HG03060 (cell line): ENCODE measurements around the gene CYFIP1.

ENCODE experiments used
- ATAC-seq: cut with Tn5 transposase; IDR thresholded peaks from one replicate; pipeline ENCODE4 v1.9.1; 2021; ENCODE audit warnings: low read depth, moderate number of reproducible peaks; ENCODE audit not compliant: unreplicated experiment

Gene CYFIP1

DNA sequence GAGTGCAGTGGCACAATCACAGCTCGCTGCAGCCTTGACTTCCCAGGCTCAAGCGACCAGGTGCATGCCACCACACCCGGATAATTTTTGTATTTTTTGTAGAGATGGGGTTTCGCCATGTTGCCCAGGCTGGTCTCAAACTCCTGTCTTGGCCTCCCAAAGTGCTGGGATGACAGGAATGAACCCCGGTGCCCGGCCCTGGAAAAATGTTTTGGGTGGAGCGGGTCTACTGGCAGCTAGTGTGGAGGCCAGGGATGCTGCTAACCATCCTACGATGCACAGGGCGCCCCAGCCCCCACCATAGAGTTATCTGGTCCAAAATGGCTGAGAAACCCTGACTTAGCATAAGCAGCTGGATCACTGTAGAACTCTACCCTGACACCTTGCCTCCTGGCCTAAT lies 106.3 kb downstream of the CYFIP1 start:
- ATAC-seq: no peak

GRCh38 chr15:22872936-22873701 lies 107.0 kb downstream of the CYFIP1 start:
- ATAC-seq: no peak

- no peak for ATAC-seq
Observed at GRCh38 chr15:22871481-22872086, 108.6 kb downstream of the CYFIP1 start.

GRCh38 chr15:22870865-22871264 lies 109.3 kb downstream of the CYFIP1 start:
- no peak for ATAC-seq

DNA sequence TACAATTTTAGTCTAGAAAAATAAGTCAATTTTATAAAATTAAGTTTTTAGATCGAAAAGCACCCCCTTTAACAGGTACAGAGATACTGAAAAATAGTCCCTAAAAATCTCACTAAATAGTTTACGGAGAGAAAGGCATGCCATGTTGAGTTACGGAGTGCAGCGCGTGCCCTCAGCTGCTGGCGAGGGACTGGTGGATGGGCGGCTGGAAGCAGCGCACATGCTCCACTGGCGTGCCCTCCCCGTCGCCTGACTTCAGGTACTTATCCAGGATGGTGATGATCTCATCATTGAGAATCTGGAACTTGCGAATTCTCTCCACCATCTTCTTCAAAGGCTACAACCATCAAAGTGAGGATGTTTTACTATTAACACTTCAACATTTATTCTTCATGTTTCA lies 110.3 kb downstream of the CYFIP1 start:
- no peak for ATAC-seq

DNA sequence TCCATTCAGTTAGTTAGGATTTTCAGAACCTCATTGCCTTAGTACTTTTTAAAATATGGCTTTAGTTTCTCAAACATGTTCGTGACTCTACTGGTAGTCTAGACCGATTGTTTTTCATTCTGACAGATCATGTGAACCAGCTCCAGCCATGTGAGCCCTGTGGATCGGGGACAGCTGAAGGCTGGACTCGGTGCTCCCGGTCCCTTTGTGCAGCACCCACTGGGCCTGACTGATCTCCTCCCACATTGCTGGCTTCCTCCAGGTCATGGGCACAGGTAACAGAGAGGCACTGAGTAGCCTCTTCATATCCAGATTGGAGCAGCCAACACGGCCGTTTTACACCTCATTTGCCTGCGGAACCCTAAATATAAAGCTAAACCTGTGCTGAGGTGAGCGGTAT lies 111.2 kb downstream of the CYFIP1 start:
- no peak for ATAC-seq

GRCh38 chr15:22868495-22868894 lies 111.7 kb downstream of the CYFIP1 start:
- ATAC-seq: no peak

- ATAC-seq: no peak
Observed at GRCh38 chr15:22867886-22868285, 112.3 kb downstream of the CYFIP1 start.

DNA sequence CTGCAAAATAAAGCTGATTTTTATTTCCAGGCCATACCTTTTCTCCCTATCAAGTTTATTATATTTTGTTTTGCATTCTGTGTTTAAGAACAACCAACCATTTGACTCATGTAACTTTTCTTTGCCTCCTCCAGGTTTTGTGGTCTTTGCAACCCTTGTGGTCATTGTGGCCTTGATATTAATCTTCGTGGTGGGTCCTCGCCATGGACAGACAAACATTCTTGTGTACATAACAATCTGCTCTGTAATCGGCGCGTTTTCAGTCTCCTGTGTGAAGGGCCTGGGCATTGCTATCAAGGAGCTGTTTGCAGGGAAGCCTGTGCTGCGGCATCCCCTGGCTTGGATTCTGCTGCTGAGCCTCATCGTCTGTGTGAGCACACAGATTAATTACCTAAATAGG lies 114.1 kb downstream of the CYFIP1 start:
- ATAC-seq: no peak

DNA sequence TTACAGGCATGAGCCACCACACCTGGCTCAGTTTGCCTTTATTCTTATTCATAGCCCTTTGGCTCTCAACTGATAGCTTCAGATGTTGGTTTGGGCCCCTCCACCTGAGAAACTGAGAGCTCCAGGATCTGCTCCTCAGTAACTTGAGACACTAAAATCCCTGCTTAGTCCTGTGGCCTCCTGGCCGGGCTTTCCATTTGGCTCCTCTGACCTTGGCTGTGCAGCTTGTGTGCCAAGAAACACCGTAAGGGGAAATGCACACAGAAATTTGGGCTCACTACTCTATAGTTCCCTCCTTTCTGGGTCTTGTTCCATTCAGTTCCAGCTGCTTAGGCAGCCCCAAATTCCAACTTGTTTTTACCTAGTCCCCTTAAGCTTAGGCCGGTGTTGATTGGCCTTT lies 116.8 kb downstream of the CYFIP1 start:
- ATAC-seq: no peak

DNA sequence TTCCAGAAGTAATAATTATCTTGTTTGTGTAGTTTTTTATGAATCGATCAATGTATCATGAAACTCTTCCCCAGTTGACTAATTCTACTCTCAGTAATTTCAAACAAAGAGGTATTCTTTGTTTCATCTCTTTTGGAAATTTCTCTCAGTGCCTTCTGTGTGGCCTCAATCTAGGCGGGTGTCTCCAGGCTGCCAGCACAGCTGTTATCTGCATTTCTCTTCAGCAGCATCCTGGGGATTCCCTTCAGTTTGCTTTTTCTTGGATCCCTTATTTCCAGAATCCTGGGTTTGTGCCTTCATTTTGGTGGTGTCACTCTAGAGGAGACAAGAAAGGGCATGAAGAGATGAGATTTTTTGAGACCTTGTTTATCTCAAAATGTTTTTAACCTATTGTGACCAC lies 119.0 kb downstream of the CYFIP1 start:
- ATAC-seq: no peak

GRCh38 chr15:22856659-22857058 lies 123.5 kb downstream of the CYFIP1 start:
- no peak for ATAC-seq

- ATAC-seq: no peak
Observed at GRCh38 chr15:22855791-22856190, 124.4 kb downstream of the CYFIP1 start.

DNA sequence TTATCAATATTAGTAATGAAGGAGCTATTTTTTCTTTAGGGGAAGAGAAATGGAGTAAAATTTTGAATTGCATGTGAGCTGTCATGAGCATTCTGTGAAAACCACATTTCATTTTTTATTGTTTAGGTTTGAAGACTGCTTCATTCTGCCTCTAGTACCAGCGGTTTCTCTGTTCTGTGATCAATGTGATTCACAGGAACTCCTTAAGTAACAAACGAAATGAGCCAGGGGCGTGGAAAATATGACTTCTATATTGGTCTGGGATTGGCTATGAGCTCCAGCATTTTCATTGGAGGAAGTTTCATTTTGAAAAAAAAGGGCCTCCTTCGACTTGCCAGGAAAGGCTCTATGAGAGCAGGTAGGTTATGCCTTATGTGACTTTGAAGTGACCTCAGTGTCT lies 128.7 kb downstream of the CYFIP1 start:
- no peak for ATAC-seq

DNA sequence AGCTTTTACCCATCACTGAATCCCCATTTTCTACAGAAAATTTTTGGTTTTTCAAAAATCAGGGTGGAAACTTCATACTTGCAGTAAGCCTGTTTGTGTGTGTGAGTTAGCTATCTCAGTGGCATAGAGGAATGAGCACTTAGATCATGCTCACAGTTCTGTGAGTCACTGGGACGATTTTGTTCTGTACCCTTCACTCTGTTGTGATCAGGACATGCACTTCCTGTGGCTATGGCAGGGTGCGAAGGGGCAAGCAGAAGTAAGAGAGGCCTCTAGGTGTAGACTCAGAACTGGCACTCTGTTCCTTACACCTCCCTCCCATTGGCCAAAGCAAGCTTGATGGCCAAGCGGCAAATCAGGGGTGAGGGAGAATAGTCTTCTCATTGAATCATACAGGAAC lies 130.1 kb downstream of the CYFIP1 start:
- ATAC-seq: no peak

GRCh38 chr15:22846073-22846472 lies 134.1 kb downstream of the CYFIP1 start:
- no peak for ATAC-seq

DNA sequence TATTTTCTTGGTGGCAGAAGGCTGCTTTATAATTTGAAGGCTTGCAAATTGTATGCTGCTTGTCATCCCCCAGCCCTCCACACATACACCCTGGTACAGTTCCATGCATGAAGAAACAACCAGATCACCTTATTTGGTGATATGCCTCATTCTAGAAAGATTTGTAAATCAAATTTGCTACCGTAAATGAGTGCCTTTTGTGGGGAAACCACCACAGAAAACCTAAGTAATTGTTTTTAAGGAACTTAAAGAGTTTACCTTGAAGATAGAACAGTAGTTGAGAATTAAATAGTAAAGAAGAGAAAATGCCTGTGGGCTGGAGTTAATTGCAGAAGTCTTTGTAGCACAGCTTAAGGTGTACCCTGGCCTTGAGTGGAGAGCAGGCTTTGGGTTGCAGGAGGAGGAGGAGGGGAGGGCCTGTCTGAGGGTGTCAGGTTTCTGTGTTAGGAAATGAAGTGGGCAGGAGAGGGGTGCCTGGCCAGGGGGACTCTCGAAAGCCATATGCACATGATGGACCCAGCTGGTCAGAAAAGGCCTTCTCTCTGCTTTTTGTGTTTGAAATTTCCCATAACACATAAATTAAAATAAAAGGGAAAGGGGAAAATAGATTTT lies 134.8 kb downstream of the CYFIP1 start:
- ATAC-seq: no peak

DNA sequence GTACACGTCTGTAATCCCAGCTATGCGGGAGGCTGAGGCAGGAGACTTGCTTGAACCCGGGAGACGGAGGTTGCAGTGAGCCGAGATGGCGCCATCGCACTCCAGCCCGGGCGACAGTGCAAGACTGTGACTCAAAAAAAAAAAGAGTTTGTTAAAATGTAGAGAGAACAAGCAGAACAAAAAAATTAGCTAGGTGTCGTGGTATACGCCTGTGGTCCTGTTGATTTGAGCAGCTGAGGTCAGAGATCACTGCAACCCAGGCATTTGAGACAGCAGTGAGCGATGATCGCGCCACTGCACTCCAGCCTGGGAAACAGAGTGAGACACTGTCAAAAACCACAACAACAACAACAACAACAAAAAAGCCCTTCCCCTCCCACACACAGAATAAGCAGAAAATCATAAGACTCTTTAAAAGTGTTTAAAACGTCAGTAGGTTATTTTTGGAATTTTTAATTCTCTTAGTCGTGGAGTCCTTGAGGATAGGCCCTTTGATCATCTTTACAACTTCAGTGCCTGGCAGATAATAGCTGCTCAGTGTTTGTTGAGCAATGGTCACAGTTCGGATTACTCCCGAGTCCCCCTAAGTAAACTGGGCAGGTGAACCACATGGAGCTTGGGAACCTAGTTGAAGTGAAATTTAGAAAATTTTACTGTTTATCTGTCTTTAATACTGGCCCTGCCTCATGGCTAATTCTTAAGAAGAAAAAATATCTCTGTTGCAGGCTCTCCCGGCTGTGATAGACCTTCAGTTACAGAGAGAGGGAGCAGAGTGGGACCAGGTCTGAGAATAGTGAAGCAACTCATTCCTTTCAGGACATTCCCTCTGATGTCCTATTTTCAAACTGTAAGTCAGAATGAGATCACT lies 135.5 kb downstream of the CYFIP1 start:
- no peak for ATAC-seq

- no peak for ATAC-seq
Observed at GRCh38 chr15:22839046-22839695, 141.0 kb downstream of the CYFIP1 start.

DNA sequence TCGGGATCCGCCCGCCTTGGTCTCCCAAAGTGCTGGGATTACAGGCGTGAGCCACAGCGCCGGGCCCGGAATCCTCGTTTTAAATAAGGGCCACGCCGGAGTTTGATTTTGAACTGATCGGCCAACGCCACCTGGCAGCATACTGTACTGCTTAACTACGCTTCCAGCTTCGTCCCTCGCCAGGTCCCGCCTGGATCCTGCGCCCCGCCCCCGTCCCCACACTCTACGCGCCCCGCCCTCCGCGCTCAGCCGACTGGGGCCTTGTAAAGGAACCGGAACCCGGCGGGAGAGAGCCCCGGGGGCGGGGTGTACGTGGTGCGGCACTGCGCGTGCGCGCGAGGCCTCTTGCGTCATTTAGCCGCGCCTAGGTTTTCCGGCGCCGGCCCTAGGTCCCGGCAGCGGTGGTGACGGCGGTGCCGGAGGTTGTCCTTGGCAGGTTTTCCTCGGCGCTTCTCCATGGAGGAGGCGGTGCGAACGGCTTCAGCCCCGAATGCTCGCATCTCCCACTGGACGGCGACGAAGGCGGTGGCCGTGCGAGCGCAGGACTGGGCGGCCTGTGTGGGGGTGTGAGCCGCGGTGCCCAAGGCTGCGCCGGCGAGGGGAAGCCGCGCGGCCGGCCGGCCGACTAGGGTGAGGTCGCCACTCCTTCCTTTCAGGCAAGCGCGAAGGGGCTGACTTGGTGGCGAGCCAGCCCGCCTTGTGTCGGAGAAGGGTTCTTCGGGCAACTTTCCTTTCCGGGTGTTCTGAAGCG lies 141.7 kb downstream of the CYFIP1 start, which contains the start of gene NIPA2:
NIPA2 (plus strand) TSS at position 375 of the 751 bp plus-strand sequence. CDS start 13,066 bp downstream, outside the sequence.
- peak; percentile 61 for ATAC-seq
